Measurements from ENCODE around the gene FAM13A. TPM values are rescaled to one million over a fixed set of nuclear protein-coding genes. Genes with fewer than 3 reads are reported as not detected.

FAM13A gene
- total RNA-seq, 1 donor from 2014 or later: 32.2 TPM

- no peak for TF ChIP-seq POLR2A (IDR thresholded peaks at IDR 0.05)
- H3K36me3 ChIP-seq: peaks cover 0 to 4% of the 10 kb centered on the region in 2 donors
- H3K4me3 ChIP-seq: no peak overlapping the region
- no peak for DNase-seq (ENCODE audit: extremely low spot score in 2 of 2)
- H3K27me3 ChIP-seq: no peaks in the 10 kb centered on the region
- H3K27ac ChIP-seq: no peak overlapping the region
- H3K4me1 ChIP-seq: no peaks in the 10 kb centered on the region
- intact Hi-C loops (cut with DNase I): loop anchor here (10.0 kb wide), 1 partner anchor 325 kb away; no protein-coding TSS in a partner anchor
- H3K9me3 ChIP-seq: no peaks in the 10 kb centered on the region
Observed at GRCh38 chr4:89029591-89029990, 27.4 kb downstream of the FAM13A start.

GRCh38 chr4:89026542-89026941 lies 30.4 kb downstream of the FAM13A start:
- Histone ChIP-seq H3K27ac (no peak overlapping the region), H3K4me1 (no peaks in the 10 kb centered on the region), H3K27me3 (no peaks in the 10 kb centered on the region), H3K9me3 (no peaks in the 10 kb centered on the region), H3K4me3 (no peak overlapping the region), H3K36me3 (peaks cover 0 to 4% of the 10 kb centered on the region in 2 donors)
- DNase-seq (ENCODE audit: extremely low spot score in 2 of 2): no peak
- TF ChIP-seq, protein P1, sequence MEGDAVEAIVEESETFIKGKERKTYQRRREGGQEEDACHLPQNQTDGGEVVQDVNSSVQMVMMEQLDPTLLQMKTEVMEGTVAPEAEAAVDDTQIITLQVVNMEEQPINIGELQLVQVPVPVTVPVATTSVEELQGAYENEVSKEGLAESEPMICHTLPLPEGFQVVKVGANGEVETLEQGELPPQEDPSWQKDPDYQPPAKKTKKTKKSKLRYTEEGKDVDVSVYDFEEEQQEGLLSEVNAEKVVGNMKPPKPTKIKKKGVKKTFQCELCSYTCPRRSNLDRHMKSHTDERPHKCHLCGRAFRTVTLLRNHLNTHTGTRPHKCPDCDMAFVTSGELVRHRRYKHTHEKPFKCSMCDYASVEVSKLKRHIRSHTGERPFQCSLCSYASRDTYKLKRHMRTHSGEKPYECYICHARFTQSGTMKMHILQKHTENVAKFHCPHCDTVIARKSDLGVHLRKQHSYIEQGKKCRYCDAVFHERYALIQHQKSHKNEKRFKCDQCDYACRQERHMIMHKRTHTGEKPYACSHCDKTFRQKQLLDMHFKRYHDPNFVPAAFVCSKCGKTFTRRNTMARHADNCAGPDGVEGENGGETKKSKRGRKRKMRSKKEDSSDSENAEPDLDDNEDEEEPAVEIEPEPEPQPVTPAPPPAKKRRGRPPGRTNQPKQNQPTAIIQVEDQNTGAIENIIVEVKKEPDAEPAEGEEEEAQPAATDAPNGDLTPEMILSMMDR (IDR thresholded peaks at IDR 0.05): no peak
- no peak for TF ChIP-seq POLR2AphosphoS5 (IDR thresholded peaks at IDR 0.05; ENCODE audit: insufficient read depth in 1 of 2, low read depth in 1 of 2)
- no peak for TF ChIP-seq POLR2A (IDR thresholded peaks at IDR 0.05)
- intact Hi-C loops (cut with DNase I): loop anchor here (10.0 kb wide), 1 partner anchor 322 kb away; no protein-coding TSS in a partner anchor

GRCh38 chr4:89024051-89024675 lies 32.8 kb downstream of the FAM13A start:
- Histone ChIP-seq H3K4me1 (no peaks in the 10 kb centered on the region), H3K9me3 (no peaks in the 10 kb centered on the region), H3K36me3 (peaks cover 0 to 1% of the 10 kb centered on the region in 2 donors), H3K4me3 (no peak overlapping the region), H3K27ac (no peak overlapping the region), H3K27me3 (no peaks in the 10 kb centered on the region)
- no peak for TF ChIP-seq POLR2A (IDR thresholded peaks at IDR 0.05)
- TF ChIP-seq POLR2AphosphoS5 (IDR thresholded peaks at IDR 0.05; ENCODE audit: insufficient read depth in 1 of 2, low read depth in 1 of 2): peak in 1 of 2 donors; percentile 59
- TF ChIP-seq, protein P1 (IDR thresholded peaks at IDR 0.05): peak; percentile 70 to 97 (median 85)
- DNase-seq (ENCODE audit: extremely low spot score in 2 of 2): no peak
- intact Hi-C loops (cut with DNase I): loop anchor here (5.0 to 10.0 kb wide), 2 partner anchors 207 to 319 kb away; no protein-coding TSS in a partner anchor

GRCh38 chr4:89023140-89023539 lies 33.8 kb downstream of the FAM13A start:
- no peaks in the 10 kb centered on the region for H3K27me3 ChIP-seq
- H3K4me3 ChIP-seq: no peak overlapping the region
- H3K9me3 ChIP-seq: no peaks in the 10 kb centered on the region
- H3K36me3 ChIP-seq: no peaks in the 10 kb centered on the region
- no peaks in the 10 kb centered on the region for H3K4me1 ChIP-seq
- H3K27ac ChIP-seq: no peak overlapping the region
- no peak for DNase-seq (ENCODE audit: extremely low spot score in 2 of 2)
- intact Hi-C loops (cut with DNase I): loop anchor here (5.0 to 10.0 kb wide), 2 partner anchors 206 to 318 kb away; no protein-coding TSS in a partner anchor
- no peak for TF ChIP-seq POLR2AphosphoS5 (IDR thresholded peaks at IDR 0.05; ENCODE audit: insufficient read depth in 1 of 2, low read depth in 1 of 2)
- TF ChIP-seq POLR2A (IDR thresholded peaks at IDR 0.05): no peak
- TF ChIP-seq, protein P1 (IDR thresholded peaks at IDR 0.05): no peak

- DNase-seq (ENCODE audit: extremely low spot score in 2 of 2): no peak
- Histone ChIP-seq H3K4me3 (no peak overlapping the region), H3K4me1 (no peaks in the 10 kb centered on the region), H3K27me3 (no peaks in the 10 kb centered on the region), H3K9me3 (no peaks in the 10 kb centered on the region), H3K36me3 (no peaks in the 10 kb centered on the region), H3K27ac (no peak overlapping the region)
- TF ChIP-seq, protein P1 (IDR thresholded peaks at IDR 0.05): no peak
- TF ChIP-seq POLR2AphosphoS5 (IDR thresholded peaks at IDR 0.05; ENCODE audit: insufficient read depth in 1 of 2, low read depth in 1 of 2) (no peak), POLR2A (IDR thresholded peaks at IDR 0.05) (no peak)
- intact Hi-C loops (cut with DNase I): loop anchor here (5.0 to 10.0 kb wide), 2 partner anchors 205 to 318 kb away; no protein-coding TSS in a partner anchor
Observed at GRCh38 chr4:89022426-89023128, 34.4 kb downstream of the FAM13A start.

Measured in vagina (tissue), 2 donors.